SK-N-SH treated with all-trans-retinoic acid at 6 μM for 48 hours (cell line): ENCODE measurements around the gene CCN5.
A peak's percentile ranks its signal among the peaks of the same experiment; 100 is the strongest.

Experiments
- ZFP3 ChIP-seq: fragments of 250-450 bp; sonication (Bioruptor Pico); IDR thresholded peaks from 2 replicates; pipeline ENCODE4 v1.5.0; 2020; ENCODE audit warnings: mild to moderate bottlenecking, moderate library complexity
- TF ChIP-seq, protein P1 (sequence below): fragments of 250-450 bp; sonication (Bioruptor Pico); IDR thresholded peaks from 2 replicates; pipeline ENCODE4 v1.5.1; 2020; ENCODE audit warnings: low read depth, mild to moderate bottlenecking, moderate library complexity
- TF ChIP-seq, protein P2 (sequence below): fragments of 250-450 bp; sonication (Bioruptor Pico); IDR thresholded peaks from 2 replicates; pipeline ENCODE4 v1.5.0; 2020; ENCODE audit warnings: mild to moderate bottlenecking, moderate library complexity

DNA sequence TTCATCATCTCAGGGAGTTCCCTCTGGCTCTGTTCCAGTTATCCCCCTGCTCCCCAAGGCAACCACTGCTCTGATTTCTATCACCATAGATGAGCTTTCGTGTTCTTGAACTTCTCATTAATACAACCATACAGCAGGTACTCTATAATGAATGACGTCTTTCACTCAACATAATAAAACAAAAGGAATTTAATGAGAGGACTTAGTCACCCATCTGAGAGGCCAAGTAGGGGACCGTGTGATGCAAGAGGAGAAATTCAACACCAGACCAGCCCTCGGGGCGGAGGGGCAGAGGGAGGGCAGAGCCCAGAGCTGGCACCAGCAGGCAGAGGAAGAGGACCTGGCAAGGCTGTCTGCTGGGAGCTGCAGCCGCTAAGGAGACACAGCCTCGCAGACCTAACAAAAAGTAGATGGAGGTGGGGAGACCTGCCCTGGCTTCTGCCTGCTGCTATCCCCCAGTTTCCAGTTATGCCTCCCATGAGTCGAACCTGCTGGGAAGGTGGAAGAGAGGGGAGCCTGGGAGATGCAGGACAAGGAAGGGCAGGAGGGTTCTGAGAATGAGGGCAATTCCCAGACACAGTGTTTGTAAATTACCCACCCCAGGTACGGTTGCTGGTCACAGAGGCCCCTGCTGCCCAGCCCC, 13.8 kb downstream of the CCN5 start:
- TF ChIP-seq, protein P1, sequence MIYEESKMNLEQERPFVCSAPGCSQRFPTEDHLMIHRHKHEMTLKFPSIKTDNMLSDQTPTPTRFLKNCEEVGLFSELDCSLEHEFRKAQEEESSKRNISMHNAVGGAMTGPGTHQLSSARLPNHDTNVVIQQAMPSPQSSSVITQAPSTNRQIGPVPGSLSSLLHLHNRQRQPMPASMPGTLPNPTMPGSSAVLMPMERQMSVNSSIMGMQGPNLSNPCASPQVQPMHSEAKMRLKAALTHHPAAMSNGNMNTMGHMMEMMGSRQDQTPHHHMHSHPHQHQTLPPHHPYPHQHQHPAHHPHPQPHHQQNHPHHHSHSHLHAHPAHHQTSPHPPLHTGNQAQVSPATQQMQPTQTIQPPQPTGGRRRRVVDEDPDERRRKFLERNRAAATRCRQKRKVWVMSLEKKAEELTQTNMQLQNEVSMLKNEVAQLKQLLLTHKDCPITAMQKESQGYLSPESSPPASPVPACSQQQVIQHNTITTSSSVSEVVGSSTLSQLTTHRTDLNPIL, result 0 out of 2 replicates have a peak, but pooled peaks have one; percentile 52
- TF ChIP-seq, protein P2, sequence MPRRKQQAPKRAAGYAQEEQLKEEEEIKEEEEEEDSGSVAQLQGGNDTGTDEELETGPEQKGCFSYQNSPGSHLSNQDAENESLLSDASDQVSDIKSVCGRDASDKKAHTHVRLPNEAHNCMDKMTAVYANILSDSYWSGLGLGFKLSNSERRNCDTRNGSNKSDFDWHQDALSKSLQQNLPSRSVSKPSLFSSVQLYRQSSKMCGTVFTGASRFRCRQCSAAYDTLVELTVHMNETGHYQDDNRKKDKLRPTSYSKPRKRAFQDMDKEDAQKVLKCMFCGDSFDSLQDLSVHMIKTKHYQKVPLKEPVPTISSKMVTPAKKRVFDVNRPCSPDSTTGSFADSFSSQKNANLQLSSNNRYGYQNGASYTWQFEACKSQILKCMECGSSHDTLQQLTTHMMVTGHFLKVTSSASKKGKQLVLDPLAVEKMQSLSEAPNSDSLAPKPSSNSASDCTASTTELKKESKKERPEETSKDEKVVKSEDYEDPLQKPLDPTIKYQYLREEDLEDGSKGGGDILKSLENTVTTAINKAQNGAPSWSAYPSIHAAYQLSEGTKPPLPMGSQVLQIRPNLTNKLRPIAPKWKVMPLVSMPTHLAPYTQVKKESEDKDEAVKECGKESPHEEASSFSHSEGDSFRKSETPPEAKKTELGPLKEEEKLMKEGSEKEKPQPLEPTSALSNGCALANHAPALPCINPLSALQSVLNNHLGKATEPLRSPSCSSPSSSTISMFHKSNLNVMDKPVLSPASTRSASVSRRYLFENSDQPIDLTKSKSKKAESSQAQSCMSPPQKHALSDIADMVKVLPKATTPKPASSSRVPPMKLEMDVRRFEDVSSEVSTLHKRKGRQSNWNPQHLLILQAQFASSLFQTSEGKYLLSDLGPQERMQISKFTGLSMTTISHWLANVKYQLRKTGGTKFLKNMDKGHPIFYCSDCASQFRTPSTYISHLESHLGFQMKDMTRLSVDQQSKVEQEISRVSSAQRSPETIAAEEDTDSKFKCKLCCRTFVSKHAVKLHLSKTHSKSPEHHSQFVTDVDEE (CRISPR knock-in tag), result peak; percentile 77
- TF ChIP-seq ZFP3 (CRISPR knock-in tag), result peak; percentile 68; the same call in 1 of the 2 replicates
